ENCODE results near the gene KCNK13.

Gene KCNK13

DNA sequence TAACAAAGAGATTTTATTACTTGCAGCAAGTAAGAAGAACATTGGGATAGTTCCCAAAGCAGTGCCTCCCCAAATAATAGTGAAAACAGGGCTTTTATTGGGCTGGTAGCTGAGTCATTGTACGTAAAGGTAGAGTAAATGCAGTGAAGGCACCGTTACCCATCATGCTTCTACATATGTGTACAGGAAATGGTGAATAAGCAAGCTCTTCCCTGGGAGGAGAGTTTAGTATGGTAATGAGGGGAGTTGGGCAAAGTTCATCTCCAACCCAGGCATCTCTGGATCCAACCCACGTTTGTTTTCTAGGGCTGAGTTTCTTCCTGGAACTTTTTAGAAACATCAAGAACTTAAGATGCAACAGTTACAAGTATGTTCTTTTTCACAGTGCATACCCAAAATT is 56.2 kb downstream of the KCNK13 start:
- TF ChIP-seq, protein P1, sequence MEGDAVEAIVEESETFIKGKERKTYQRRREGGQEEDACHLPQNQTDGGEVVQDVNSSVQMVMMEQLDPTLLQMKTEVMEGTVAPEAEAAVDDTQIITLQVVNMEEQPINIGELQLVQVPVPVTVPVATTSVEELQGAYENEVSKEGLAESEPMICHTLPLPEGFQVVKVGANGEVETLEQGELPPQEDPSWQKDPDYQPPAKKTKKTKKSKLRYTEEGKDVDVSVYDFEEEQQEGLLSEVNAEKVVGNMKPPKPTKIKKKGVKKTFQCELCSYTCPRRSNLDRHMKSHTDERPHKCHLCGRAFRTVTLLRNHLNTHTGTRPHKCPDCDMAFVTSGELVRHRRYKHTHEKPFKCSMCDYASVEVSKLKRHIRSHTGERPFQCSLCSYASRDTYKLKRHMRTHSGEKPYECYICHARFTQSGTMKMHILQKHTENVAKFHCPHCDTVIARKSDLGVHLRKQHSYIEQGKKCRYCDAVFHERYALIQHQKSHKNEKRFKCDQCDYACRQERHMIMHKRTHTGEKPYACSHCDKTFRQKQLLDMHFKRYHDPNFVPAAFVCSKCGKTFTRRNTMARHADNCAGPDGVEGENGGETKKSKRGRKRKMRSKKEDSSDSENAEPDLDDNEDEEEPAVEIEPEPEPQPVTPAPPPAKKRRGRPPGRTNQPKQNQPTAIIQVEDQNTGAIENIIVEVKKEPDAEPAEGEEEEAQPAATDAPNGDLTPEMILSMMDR (IDR thresholded peaks at IDR 0.05; ENCODE audit: borderline replicate concordance, insufficient read depth, low read depth, low read length), result no peak
- no peak overlapping the region for H3K4me3 ChIP-seq (ENCODE audit: low read depth, low read length)

DNA sequence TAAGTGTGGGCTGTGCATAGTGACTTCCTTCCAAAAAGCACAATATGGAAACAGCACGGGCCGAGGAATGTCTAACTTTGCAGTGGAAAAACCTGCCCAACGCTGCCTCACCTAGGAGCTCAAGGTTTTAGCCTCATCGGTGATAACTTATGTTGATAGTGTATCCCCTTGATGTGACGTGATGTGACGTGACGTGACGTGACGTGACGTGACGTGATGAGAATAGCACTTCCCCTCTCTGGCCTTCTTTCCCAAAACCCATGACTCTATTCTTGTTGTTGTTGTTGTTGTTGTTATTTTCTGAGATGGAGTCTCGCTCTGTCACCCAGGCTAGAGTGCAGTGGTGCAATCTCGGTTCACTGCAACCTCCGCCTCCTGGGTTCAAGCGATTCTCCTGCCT is 64.5 kb downstream of the KCNK13 start:
- H3K4me3 ChIP-seq (ENCODE audit: low read depth, low read length), result no peak overlapping the region

DNA sequence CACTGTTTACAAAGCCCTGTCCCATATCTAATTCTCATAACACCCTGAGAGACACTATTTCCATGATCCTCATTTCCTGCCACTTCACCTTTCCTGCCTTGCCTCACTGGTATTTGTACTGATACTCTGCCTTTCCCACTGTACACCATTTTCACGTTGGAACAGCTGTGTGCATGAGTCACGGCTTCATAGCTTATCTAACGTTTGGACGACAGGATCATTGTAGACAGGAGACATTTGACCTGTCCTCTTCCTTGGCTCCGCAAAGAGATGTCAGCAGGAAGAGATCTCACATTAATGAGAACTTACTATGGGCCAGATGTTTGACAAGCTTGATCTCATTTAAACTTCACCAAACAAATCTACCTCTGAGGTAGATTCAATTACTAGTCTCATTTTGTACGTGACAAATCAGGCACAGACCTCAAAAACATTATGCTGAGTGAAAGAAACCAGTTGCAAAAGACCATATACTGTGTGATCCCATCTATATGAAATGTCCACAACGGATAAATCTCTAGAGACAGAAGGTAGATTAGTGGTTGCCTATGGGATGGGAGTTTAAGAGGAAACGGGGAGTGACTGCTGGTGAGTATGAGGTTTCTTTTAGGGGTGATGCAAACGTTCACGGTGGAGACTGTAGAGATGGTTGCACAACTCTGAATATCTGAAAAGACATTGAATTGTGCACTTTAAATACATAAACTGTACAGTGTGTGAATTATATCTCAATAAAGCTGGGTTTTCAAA is 71.2 kb downstream of the KCNK13 start:
- H3K4me3 ChIP-seq (ENCODE audit: low read depth, low read length), result no peak overlapping the region
- TF ChIP-seq, protein P1 (IDR thresholded peaks at IDR 0.05; ENCODE audit: borderline replicate concordance, insufficient read depth, low read depth, low read length), result no peak

More for the DNA sequence above, 64.5 kb downstream of the KCNK13 start:
- TF ChIP-seq, protein P1 (IDR thresholded peaks at IDR 0.05; ENCODE audit: borderline replicate concordance, insufficient read depth, low read depth, low read length), result no peak

DNA sequence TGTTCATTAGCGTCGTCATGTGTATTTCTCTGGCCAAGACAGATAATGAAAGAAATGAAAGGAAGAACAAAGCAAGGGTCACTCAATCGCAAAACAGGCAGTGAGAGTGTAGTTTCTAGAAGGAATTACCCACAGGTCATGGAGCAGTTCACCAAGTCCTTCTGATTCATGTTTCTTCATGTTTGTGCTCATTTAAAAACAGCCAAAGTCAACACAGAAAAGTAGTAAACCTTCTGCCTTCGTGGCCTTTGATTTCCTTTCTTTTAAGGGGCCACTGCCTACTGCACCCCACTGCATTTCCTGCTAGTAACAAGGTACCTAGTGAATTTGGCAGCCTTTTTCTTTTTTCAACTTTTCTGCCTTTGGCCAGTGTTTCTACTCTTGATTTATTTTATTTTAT is 75.1 kb downstream of the KCNK13 start:
- TF ChIP-seq, protein P1 (IDR thresholded peaks at IDR 0.05; ENCODE audit: borderline replicate concordance, insufficient read depth, low read depth, low read length), result no peak
- no peak overlapping the region for H3K4me3 ChIP-seq (ENCODE audit: low read depth, low read length)

DNA sequence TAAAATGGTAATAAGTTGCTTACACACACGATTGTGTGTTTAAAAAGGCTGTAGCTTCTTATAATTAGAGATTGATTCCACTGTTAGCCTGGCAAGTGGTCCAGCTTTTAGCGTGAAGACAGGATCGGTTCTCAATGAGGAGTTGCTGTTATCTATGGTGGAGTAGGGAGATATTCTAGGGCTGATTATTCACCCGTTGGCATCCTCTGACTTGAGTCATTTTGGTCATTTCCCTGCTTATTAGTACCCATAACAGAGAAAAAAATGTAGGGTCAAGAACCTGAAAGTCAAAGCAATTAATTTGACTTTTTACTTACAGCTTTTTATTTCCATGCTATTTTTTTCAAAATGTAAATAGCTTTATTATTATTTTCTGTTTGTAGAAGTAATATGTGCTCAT is 76.0 kb downstream of the KCNK13 start:
- TF ChIP-seq, protein P1 (IDR thresholded peaks at IDR 0.05; ENCODE audit: borderline replicate concordance, insufficient read depth, low read depth, low read length), result no peak
- no peak overlapping the region for H3K4me3 ChIP-seq (ENCODE audit: low read depth, low read length)

DNA sequence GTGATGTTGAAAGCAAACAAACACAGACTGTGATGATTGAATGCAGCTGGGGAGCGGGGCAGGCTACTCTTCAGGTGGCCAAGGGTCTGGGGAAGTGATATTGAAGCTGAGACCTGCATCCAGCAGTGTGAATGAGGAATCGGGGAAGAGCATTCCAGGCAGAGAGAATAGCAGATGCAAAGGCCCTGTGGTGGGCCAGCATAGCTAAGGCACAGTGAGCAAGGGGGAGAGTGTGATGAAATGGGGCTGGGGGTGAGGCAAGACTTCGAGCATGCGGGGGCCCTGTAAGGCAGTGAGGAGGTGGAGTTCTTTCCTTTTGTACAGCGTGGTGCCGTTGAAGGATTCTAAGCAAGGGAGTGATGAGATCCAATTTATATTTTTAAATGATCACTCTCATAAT is 77.4 kb downstream of the KCNK13 start:
- H3K4me3 ChIP-seq (ENCODE audit: low read depth, low read length), result no peak overlapping the region
- TF ChIP-seq, protein P1 (IDR thresholded peaks at IDR 0.05; ENCODE audit: borderline replicate concordance, insufficient read depth, low read depth, low read length), result no peak

DNA sequence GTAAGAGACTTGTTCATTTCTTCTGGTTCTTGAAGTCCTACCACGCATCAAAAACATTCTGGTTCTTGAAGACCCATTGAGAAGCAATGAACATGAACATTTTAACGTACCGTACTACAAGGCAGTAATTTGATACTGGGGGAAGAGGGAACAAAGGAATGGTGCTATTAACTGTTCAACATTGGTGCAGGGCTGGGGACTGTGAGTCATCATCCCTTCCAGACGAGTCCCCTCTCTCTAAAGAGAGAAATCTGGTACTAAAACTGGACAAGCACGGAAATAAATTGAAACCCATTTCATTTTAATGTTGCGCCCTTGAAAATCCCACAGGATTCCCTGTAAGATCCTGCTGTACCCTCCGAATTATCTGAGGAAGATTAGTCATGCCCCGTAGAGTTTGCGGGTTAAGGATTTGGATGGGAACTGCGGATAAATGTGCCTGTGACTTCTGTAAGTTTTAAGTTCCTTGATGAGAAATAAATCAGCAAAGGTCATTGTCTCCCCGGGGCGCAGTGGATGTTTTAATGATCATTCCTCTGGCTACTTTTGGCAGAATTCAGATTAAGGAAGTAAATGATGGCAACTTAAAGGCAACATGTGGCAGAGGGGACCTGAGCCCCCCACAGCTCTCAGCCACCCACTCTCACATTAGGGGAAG is 78.6 kb downstream of the KCNK13 start:
- TF ChIP-seq, protein P1 (IDR thresholded peaks at IDR 0.05; ENCODE audit: borderline replicate concordance, insufficient read depth, low read depth, low read length), result no peak
- H3K4me3 ChIP-seq (ENCODE audit: low read depth, low read length), result no peak overlapping the region
